ENCODE data around the gene IRGC. TPM values are rescaled to one million over a fixed set of nuclear protein-coding genes. Genes with fewer than 3 reads are reported as not detected.

Gene IRGC
- total RNA-seq, 1 experiment from 2014 or later = not detected

GRCh38 chr19:43767818-43768217, 51.9 kb downstream of the IRGC start (continued):
- TF ChIP-seq, protein P1, sequence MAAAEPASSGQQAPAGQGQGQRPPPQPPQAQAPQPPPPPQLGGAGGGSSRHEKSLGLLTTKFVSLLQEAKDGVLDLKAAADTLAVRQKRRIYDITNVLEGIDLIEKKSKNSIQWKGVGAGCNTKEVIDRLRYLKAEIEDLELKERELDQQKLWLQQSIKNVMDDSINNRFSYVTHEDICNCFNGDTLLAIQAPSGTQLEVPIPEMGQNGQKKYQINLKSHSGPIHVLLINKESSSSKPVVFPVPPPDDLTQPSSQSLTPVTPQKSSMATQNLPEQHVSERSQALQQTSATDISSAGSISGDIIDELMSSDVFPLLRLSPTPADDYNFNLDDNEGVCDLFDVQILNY (CRISPR knock-in tag; IDR thresholded peaks at IDR 0.05) = no peak
- TF ChIP-seq SOX15 (CRISPR knock-in tag; IDR thresholded peaks at IDR 0.05) (no peak), CREB1 (CRISPR knock-in tag; IDR thresholded peaks at IDR 0.05) (no peak), GTF2I (CRISPR knock-in tag; conservative IDR thresholded peaks at IDR 0.05) (no peak), HMGA2 (CRISPR knock-in tag; IDR thresholded peaks at IDR 0.05) (no peak), RORB (CRISPR knock-in tag; IDR thresholded peaks at IDR 0.05) (no peak), ZNF219 (CRISPR knock-in tag; IDR thresholded peaks at IDR 0.05; ENCODE audit: borderline replicate concordance) (no peak), ESRRA (CRISPR knock-in tag; IDR thresholded peaks at IDR 0.05; ENCODE audit: borderline replicate concordance) (no peak), AR (CRISPR knock-in tag; IDR thresholded peaks at IDR 0.05) (no peak), HMGXB4 (CRISPR knock-in tag; IDR thresholded peaks at IDR 0.05) (no peak), ZNF317 (CRISPR knock-in tag; IDR thresholded peaks at IDR 0.05; ENCODE audit: borderline replicate concordance, low read depth) (no peak)
- TF ChIP-seq, protein P2, sequence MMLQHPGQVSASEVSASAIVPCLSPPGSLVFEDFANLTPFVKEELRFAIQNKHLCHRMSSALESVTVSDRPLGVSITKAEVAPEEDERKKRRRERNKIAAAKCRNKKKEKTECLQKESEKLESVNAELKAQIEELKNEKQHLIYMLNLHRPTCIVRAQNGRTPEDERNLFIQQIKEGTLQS (CRISPR knock-in tag; conservative IDR thresholded peaks at IDR 0.05) = no peak

- ATAC-seq (no peak), DNase-seq (ENCODE audit: low spot score) (no peak)
- Mint-ChIP-seq H3K9me3 (no peaks in the 10 kb centered on the region), H3K27me3 (ENCODE audit: low read depth) (peaks cover 43% of the 10 kb centered on the region), H3K4me3 (no peak overlapping the region), H3K27ac (no peak overlapping the region), H3K4me1 (peaks cover 16% of the 10 kb centered on the region), H3K36me3 (no peaks in the 10 kb centered on the region)
- ChIA-PET CTCF (interaction anchor here (0.6 to 5.3 kb wide), 8 partner anchors 9 to 109 kb away, joined by 3 to 101 read pairs (median 21); partner anchors contain the start of genes KCNN4 and SMG9), POLR2A (no interaction called here)
- TF ChIP-seq HMGXB4 (CRISPR knock-in tag; IDR thresholded peaks at IDR 0.05) (no peak), ELF4 (CRISPR knock-in tag; IDR thresholded peaks at IDR 0.05; ENCODE audit: low read depth) (no peak), ZBTB43 (CRISPR knock-in tag; IDR thresholded peaks at IDR 0.05) (no peak), TEAD4 (CRISPR knock-in tag; IDR thresholded peaks at IDR 0.05) (no peak), AR (CRISPR knock-in tag; IDR thresholded peaks at IDR 0.05) (no peak)
- TF ChIP-seq, protein P3, sequence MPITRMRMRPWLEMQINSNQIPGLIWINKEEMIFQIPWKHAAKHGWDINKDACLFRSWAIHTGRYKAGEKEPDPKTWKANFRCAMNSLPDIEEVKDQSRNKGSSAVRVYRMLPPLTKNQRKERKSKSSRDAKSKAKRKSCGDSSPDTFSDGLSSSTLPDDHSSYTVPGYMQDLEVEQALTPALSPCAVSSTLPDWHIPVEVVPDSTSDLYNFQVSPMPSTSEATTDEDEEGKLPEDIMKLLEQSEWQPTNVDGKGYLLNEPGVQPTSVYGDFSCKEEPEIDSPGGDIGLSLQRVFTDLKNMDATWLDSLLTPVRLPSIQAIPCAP (CRISPR knock-in tag; IDR thresholded peaks at IDR 0.05) = no peak
- TF ChIP-seq, protein P4, sequence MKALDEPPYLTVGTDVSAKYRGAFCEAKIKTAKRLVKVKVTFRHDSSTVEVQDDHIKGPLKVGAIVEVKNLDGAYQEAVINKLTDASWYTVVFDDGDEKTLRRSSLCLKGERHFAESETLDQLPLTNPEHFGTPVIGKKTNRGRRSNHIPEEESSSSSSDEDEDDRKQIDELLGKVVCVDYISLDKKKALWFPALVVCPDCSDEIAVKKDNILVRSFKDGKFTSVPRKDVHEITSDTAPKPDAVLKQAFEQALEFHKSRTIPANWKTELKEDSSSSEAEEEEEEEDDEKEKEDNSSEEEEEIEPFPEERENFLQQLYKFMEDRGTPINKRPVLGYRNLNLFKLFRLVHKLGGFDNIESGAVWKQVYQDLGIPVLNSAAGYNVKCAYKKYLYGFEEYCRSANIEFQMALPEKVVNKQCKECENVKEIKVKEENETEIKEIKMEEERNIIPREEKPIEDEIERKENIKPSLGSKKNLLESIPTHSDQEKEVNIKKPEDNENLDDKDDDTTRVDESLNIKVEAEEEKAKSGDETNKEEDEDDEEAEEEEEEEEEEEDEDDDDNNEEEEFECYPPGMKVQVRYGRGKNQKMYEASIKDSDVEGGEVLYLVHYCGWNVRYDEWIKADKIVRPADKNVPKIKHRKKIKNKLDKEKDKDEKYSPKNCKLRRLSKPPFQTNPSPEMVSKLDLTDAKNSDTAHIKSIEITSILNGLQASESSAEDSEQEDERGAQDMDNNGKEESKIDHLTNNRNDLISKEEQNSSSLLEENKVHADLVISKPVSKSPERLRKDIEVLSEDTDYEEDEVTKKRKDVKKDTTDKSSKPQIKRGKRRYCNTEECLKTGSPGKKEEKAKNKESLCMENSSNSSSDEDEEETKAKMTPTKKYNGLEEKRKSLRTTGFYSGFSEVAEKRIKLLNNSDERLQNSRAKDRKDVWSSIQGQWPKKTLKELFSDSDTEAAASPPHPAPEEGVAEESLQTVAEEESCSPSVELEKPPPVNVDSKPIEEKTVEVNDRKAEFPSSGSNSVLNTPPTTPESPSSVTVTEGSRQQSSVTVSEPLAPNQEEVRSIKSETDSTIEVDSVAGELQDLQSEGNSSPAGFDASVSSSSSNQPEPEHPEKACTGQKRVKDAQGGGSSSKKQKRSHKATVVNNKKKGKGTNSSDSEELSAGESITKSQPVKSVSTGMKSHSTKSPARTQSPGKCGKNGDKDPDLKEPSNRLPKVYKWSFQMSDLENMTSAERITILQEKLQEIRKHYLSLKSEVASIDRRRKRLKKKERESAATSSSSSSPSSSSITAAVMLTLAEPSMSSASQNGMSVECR (CRISPR knock-in tag; IDR thresholded peaks at IDR 0.05; ENCODE audit: borderline replicate concordance) = no peak
Observed at GRCh38 chr19:43768273-43769050, 52.6 kb downstream of the IRGC start.
